BJ (cell line): ENCODE results near the gene CAMP. TPM values are rescaled to one million over a fixed set of nuclear protein-coding genes. Genes with fewer than 3 reads are reported as not detected.

Experiments used
- CTCF ChIA-PET: fragments of 350-600 bp; formaldehyde crosslinking; extraction: SDS; loops from one replicate; lab custom pipeline; 2021; ENCODE audit warnings: antibody characterized with exemption, inconsistent platforms; lab: Yijun Ruan, JAX
- POLR2A ChIA-PET: fragments of 300-600 bp; sonication (Branson Sonifier 250); formaldehyde crosslinking; extraction: SDS; loops from one replicate; lab custom pipeline; 2021; ENCODE audit warnings: antibody characterized with exemption; lab: Charles Lee
- DNase-seq: peaks from one replicate; pipeline ENCODE4 v3.0.0-alpha.2; 2011; ENCODE audit warnings: low read depth
- H3K27me3 ChIP-seq: 2 replicates; pipeline ENCODE4 v1.6.0; 2011; ENCODE audit warnings: low read length; ENCODE audit not compliant: control insufficient read depth, insufficient read depth
- H3K36me3 ChIP-seq: 2 replicates; pipeline ENCODE4 v1.5.1; 2011; ENCODE audit warnings: low read length; ENCODE audit not compliant: control insufficient read depth, insufficient read depth
- H3K4me3 ChIP-seq: 2 replicates; pipeline ENCODE4 v1.5.1; 2011; ENCODE audit warnings: low read depth, mild to moderate bottlenecking, control low read depth, low read length
- CTCF ChIP-seq: IDR thresholded peaks from 2 replicates; pipeline ENCODE4 v1.5.1; 2011; ENCODE audit warnings: low read depth, mild to moderate bottlenecking, control low read depth, inconsistent platforms, low read length, moderate library complexity; ENCODE audit not compliant: insufficient read depth
- polyA minus RNA-seq: library from RNA; depleted of rRNA, polyadenylated mRNA; stranded (reverse); fragments of >200 nt; gene quantifications from 2 replicates; pipeline ENCODE4 v1.2.3, GENCODE V29; 2011; rRNA and poly(A)+ RNA removed
- polyA plus RNA-seq: library from polyadenylated mRNA; depleted of rRNA; stranded (reverse); fragments of >200 nt; gene quantifications from 2 replicates; pipeline ENCODE4 v1.2.3, GENCODE V29; 2011; rRNA removed

Gene CAMP
- not detected in 2 replicates for polyA plus RNA-seq
- not detected in 2 replicates for polyA minus RNA-seq

- no peak for DNase-seq
- ChIA-PET POLR2A (no interaction called here), CTCF (interaction anchor here (0.6 to 2.2 kb wide), 2 partner anchors 42 to 213 kb away, joined by 3 to 8 read pairs; no protein-coding TSS in a partner anchor)
- TF ChIP-seq CTCF = no peak
- Histone ChIP-seq H3K27me3 (peaks cover 7% of the 10 kb centered on the region), H3K36me3 (no peaks in the 10 kb centered on the region), H3K4me3 (no peak within 1 kb of the TSS)
These were observed at the start of gene CAMP for GRCh38 chr3:48222616-48223513. CAMP (plus strand) TSS chr3:48223495; CDS start chr3:48223512, 17 bp downstream.

GRCh38 chr3:48178072-48178471 lies 45.2 kb upstream of the CAMP start:
- Histone ChIP-seq H3K36me3 (peaks cover 5% of the 10 kb centered on the region), H3K4me3 (no peak overlapping the region), H3K27me3 (no peaks in the 10 kb centered on the region)
- ChIA-PET POLR2A (no interaction called here), CTCF (interaction anchor here (1.0 to 1.5 kb wide), 2 partner anchors 9 to 26 kb away, joined by 3 to 4 read pairs; no protein-coding TSS in a partner anchor)
- no peak for DNase-seq
- no peak for TF ChIP-seq CTCF

DNA sequence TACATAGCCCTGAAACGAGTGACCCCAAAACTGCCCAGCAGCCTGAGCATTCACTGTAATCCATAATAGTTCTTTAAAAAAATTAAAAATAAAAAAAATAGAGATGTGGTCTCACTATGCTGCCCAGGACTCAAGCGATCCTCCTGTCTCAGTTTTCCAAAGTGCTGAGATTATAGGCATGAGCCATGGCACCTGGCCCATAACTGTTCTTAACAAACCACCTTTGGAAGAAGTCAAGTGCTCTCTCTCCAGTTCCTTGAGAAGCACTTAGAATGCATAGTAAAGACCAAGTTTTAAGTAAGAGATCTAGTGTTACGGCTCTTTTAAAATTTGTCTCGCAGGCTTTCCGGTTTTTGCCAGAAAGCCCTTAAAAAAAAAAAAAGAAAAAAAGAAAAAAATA lies 43.3 kb upstream of the CAMP start:
- Histone ChIP-seq H3K36me3 (peaks cover 5% of the 10 kb centered on the region), H3K4me3 (no peak overlapping the region), H3K27me3 (no peaks in the 10 kb centered on the region)
- POLR2A ChIA-PET = no interaction called here
- no peak for DNase-seq
- no peak for TF ChIP-seq CTCF
- CTCF ChIA-PET = no interaction called here

DNA sequence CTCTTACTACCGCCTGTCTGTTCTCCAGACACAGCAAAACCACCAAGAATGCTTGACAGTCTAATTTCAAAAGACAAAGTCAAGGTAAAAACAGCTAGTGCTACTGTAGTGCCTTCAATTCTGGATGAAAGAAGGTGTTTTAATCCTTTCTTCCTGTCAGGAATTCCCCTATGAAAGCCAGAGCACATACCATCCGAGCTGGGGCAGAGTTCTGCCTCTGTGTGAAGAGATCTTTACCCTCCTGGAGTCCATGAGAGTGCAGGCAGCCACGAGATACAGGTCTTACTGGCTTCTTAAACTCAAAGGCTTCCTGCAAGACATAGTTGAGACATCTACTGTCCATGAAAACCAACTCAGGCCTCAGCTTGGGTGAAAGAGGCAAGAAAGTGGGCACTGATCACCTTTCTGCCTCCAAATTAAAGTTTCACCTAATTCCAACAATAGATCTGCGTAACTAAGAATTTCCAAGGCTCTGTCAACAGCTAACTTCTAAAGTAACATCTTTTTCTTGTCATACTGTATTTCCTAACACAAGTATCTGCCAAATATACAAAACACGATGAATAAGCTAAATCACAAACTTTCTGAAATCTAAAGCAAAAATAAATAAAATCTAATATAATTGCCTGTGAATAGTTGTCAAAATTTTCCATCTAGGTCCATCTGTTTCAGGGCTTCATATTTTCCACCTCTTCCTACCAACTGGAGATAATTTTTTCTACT lies 42.6 kb upstream of the CAMP start:
- Histone ChIP-seq H3K4me3 (no peak overlapping the region), H3K27me3 (no peaks in the 10 kb centered on the region), H3K36me3 (peaks cover 5% of the 10 kb centered on the region)
- DNase-seq = no peak
- CTCF ChIA-PET = interaction anchor here (0.9 kb wide), 1 partner anchor 13 kb away, joined by 3 read pairs; no protein-coding TSS in a partner anchor
- TF ChIP-seq CTCF = no peak
- POLR2A ChIA-PET = no interaction called here

GRCh38 chr3:48184299-48184698 lies 39.0 kb upstream of the CAMP start:
- Histone ChIP-seq H3K4me3 (no peak overlapping the region), H3K36me3 (peaks cover 5% of the 10 kb centered on the region), H3K27me3 (no peaks in the 10 kb centered on the region)
- CTCF ChIA-PET = interaction anchor here (2.3 kb wide), 1 partner anchor 10 kb away, joined by 12 read pairs; no protein-coding TSS in a partner anchor
- no peak for TF ChIP-seq CTCF
- POLR2A ChIA-PET = no interaction called here
- no peak for DNase-seq
